ENCODE data around the gene ADPRHL1. TPM values are rescaled to one million over a fixed set of nuclear protein-coding genes. Genes with fewer than 3 reads are reported as not detected.

ADPRHL1 gene
- total and polyA plus RNA-seq, 4 donors = 0.28 to 0.67 (median 0.55) TPM

- Histone ChIP-seq H3K27ac (ENCODE audit: low read depth in 1 of 2, low read length in 2 of 2) (no peak overlapping the region), H3K9me3 (ENCODE audit: control insufficient read depth in 4 of 4, low read length in 3 of 4) (no peaks in the 10 kb centered on the region), H3K9ac (ENCODE audit: low read depth in 1 of 2, low read length in 2 of 2) (no peak overlapping the region), H3K36me3 (ENCODE audit: control insufficient read depth in 4 of 4, insufficient read depth in 3 of 4, low read depth in 1 of 4, low read length in 3 of 4) (no peaks in the 10 kb centered on the region), H3K27me3 (ENCODE audit: control insufficient read depth in 4 of 4, insufficient read depth in 4 of 4, low read length in 3 of 4) (no peaks in the 10 kb centered on the region), H3K4me1 (ENCODE audit: control insufficient read depth in 4 of 4, insufficient read depth in 4 of 4, low read length in 3 of 4) (no peaks in the 10 kb centered on the region), H3K4me3 (ENCODE audit: low read depth in 1 of 3, low read length in 3 of 3) (no peak overlapping the region)
- DNase-seq (ENCODE audit: low spot score) = no peak
- TF ChIP-seq JUND (IDR thresholded peaks at IDR 0.05) (no peak), HNF4G (IDR thresholded peaks at IDR 0.05) (no peak), GABPA (IDR thresholded peaks at IDR 0.05 in 1 of 2, conservative IDR thresholded peaks at IDR 0.05 in 1 of 2) (no peak), MAX (IDR thresholded peaks at IDR 0.05) (no peak), TAF1 (conservative IDR thresholded peaks at IDR 0.05) (no peak), RXRA (IDR thresholded peaks at IDR 0.05) (no peak), FOXA2 (IDR thresholded peaks at IDR 0.05) (no peak), SP1 (IDR thresholded peaks at IDR 0.05) (no peak)
- TF ChIP-seq, protein P1, sequence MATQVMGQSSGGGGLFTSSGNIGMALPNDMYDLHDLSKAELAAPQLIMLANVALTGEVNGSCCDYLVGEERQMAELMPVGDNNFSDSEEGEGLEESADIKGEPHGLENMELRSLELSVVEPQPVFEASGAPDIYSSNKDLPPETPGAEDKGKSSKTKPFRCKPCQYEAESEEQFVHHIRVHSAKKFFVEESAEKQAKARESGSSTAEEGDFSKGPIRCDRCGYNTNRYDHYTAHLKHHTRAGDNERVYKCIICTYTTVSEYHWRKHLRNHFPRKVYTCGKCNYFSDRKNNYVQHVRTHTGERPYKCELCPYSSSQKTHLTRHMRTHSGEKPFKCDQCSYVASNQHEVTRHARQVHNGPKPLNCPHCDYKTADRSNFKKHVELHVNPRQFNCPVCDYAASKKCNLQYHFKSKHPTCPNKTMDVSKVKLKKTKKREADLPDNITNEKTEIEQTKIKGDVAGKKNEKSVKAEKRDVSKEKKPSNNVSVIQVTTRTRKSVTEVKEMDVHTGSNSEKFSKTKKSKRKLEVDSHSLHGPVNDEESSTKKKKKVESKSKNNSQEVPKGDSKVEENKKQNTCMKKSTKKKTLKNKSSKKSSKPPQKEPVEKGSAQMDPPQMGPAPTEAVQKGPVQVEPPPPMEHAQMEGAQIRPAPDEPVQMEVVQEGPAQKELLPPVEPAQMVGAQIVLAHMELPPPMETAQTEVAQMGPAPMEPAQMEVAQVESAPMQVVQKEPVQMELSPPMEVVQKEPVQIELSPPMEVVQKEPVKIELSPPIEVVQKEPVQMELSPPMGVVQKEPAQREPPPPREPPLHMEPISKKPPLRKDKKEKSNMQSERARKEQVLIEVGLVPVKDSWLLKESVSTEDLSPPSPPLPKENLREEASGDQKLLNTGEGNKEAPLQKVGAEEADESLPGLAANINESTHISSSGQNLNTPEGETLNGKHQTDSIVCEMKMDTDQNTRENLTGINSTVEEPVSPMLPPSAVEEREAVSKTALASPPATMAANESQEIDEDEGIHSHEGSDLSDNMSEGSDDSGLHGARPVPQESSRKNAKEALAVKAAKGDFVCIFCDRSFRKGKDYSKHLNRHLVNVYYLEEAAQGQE (IDR thresholded peaks at IDR 0.05) = no peak
- WGBS = 92% methylated on average over 15 of the region's 15 CpGs
These were observed 38.3 kb downstream of the ADPRHL1 start for GRCh38 chr13:113415032-113415431.

GRCh38 chr13:113414335-113414734, 39.0 kb downstream of the ADPRHL1 start:
- DNase-seq (ENCODE audit: low spot score) = no peak
- Histone ChIP-seq H3K9ac (ENCODE audit: low read depth in 1 of 2, low read length in 2 of 2) (no peak overlapping the region), H3K4me3 (ENCODE audit: low read depth in 1 of 3, low read length in 3 of 3) (no peak overlapping the region), H3K9me3 (ENCODE audit: control insufficient read depth in 4 of 4, low read length in 3 of 4) (no peaks in the 10 kb centered on the region), H3K27ac (ENCODE audit: low read depth in 1 of 2, low read length in 2 of 2) (no peak overlapping the region), H3K4me1 (ENCODE audit: control insufficient read depth in 4 of 4, insufficient read depth in 4 of 4, low read length in 3 of 4) (no peaks in the 10 kb centered on the region), H3K36me3 (ENCODE audit: control insufficient read depth in 4 of 4, insufficient read depth in 3 of 4, low read depth in 1 of 4, low read length in 3 of 4) (no peaks in the 10 kb centered on the region), H3K27me3 (ENCODE audit: control insufficient read depth in 4 of 4, insufficient read depth in 4 of 4, low read length in 3 of 4) (no peaks in the 10 kb centered on the region)
- WGBS = 90% methylated on average over 8 of the region's 8 CpGs
- TF ChIP-seq HNF4G (IDR thresholded peaks at IDR 0.05) = no peak
- no peak for TF ChIP-seq EGR1 (IDR thresholded peaks at IDR 0.05; ENCODE audit: low read depth in 2 of 2)
- TF ChIP-seq FOXA2 (IDR thresholded peaks at IDR 0.05) = no peak
- TF ChIP-seq, protein P2, sequence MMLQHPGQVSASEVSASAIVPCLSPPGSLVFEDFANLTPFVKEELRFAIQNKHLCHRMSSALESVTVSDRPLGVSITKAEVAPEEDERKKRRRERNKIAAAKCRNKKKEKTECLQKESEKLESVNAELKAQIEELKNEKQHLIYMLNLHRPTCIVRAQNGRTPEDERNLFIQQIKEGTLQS (IDR thresholded peaks at IDR 0.05) = no peak
- TF ChIP-seq TAF1 (conservative IDR thresholded peaks at IDR 0.05) = no peak
- TF ChIP-seq JUND (IDR thresholded peaks at IDR 0.05) = no peak
- TF ChIP-seq YY1 (IDR thresholded peaks at IDR 0.05) = no peak
- TF ChIP-seq, protein P1 (IDR thresholded peaks at IDR 0.05) = no peak
- TF ChIP-seq GABPA (IDR thresholded peaks at IDR 0.05 in 1 of 2, conservative IDR thresholded peaks at IDR 0.05 in 1 of 2) = no peak
- TF ChIP-seq ZBTB33 (IDR thresholded peaks at IDR 0.05) = no peak
- no peak for TF ChIP-seq HNF4A (conservative IDR thresholded peaks at IDR 0.05)
- no peak for TF ChIP-seq RXRA (IDR thresholded peaks at IDR 0.05)
- no peak for TF ChIP-seq SP1 (IDR thresholded peaks at IDR 0.05)
- no peak for TF ChIP-seq MAX (IDR thresholded peaks at IDR 0.05)
- TF ChIP-seq RAD21 (IDR thresholded peaks at IDR 0.05) = no peak
- TF ChIP-seq CTCF (IDR thresholded peaks at IDR 0.05; ENCODE audit: low read depth, low read length, missing input control) = no peak
- TF ChIP-seq NR2F2 (IDR thresholded peaks at IDR 0.05) = no peak
- TF ChIP-seq FOXA1 (IDR thresholded peaks at IDR 0.05) = no peak
